Measurements from ENCODE around the gene PMPCA.
A peak's percentile ranks its signal among the peaks of the same experiment; 100 is the strongest.

The PMPCA gene, protein sequence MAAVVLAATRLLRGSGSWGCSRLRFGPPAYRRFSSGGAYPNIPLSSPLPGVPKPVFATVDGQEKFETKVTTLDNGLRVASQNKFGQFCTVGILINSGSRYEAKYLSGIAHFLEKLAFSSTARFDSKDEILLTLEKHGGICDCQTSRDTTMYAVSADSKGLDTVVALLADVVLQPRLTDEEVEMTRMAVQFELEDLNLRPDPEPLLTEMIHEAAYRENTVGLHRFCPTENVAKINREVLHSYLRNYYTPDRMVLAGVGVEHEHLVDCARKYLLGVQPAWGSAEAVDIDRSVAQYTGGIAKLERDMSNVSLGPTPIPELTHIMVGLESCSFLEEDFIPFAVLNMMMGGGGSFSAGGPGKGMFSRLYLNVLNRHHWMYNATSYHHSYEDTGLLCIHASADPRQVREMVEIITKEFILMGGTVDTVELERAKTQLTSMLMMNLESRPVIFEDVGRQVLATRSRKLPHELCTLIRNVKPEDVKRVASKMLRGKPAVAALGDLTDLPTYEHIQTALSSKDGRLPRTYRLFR

GRCh38 chr9:136410500-136411287 is at the start of gene PMPCA, which contains the start of gene ENTR1:
Gene PMPCA, plus strand, starts transcription at chr9:136410658. Its CDS starts 11 bp downstream, at chr9:136410669.
Gene ENTR1, minus strand, starts transcription at chr9:136410614. Its CDS starts 217 bp downstream, at chr9:136410397.
- Mint-ChIP-seq H3K27me3 (no peaks in the 10 kb centered on the region), H3K4me1 (peaks cover 31 to 52% of the 10 kb centered on the region in 2 donors), H3K36me3 (peaks cover 49 to 51% of the 10 kb centered on the region in 2 donors), H3K27ac (peak within 1 kb of the TSS; percentile 99), H3K4me3 (peak within 1 kb of the TSS; percentile 96 to 97), H3K9me3 (no peaks in the 10 kb centered on the region)
- peak; percentile 81 to 88 for ATAC-seq (replicated peaks)
- peak; percentile 90 for DNase-seq

GRCh38 chr9:136361047-136361753 is 49.3 kb upstream of the PMPCA start:
- peaks cover 0 to 4% of the 10 kb centered on the region in 2 donors for H3K27me3 Mint-ChIP-seq
- H3K27ac Mint-ChIP-seq = no peak overlapping the region
- no peak overlapping the region for H3K4me3 Mint-ChIP-seq
- peaks cover 16 to 28% of the 10 kb centered on the region in 2 donors for H3K36me3 Mint-ChIP-seq
- H3K9me3 Mint-ChIP-seq = no peaks in the 10 kb centered on the region
- ATAC-seq (replicated peaks) (no peak), DNase-seq (no peak)
- peaks cover 10 to 36% of the 10 kb centered on the region in 2 donors for H3K4me1 Mint-ChIP-seq

DNA sequence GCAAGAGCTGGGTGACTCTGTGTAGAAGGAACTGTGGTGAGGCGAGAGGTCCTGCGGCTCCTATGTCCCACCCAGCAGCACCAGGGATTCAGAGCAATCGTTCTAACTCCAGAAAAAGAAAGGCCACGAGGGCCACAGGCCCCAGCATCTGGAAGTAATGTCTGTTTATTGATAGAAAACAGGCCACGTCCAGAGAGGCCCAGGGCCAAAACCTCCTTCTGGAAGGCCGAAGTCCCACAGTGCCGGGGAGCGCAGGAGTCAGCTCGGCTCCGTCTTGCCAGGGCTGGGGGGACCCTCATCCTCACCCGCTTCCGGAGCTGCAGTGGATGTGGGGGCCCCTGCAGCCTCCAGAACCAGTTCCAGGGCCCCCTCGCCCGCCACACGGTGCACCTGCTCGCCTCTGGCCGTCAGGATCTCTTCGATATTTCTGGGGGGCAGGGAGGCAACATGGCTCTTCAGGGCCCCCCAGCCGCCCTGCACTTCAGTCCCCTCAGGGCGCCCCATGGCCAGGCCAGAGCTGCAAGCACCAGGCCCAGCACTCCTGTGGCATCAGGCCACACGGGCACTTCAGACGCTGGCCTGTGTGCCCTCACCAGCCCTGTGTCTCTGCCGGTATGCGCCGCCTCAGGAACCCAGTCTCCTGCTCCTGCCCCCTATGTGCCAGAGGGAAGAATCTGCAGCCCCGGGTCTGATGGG is 48.6 kb upstream of the PMPCA start:
- H3K27me3 Mint-ChIP-seq = peaks cover 0 to 6% of the 10 kb centered on the region in 2 donors
- H3K4me3 Mint-ChIP-seq = no peak overlapping the region
- no peak overlapping the region for H3K27ac Mint-ChIP-seq
- peaks cover 10 to 39% of the 10 kb centered on the region in 2 donors for H3K4me1 Mint-ChIP-seq
- ATAC-seq (replicated peaks) (no peak), DNase-seq (no peak)
- no peaks in the 10 kb centered on the region for H3K9me3 Mint-ChIP-seq
- peaks cover 13 to 29% of the 10 kb centered on the region in 2 donors for H3K36me3 Mint-ChIP-seq

- Mint-ChIP-seq H3K27ac (peak overlapping the region; percentile 96), H3K27me3 (peaks cover 0 to 6% of the 10 kb centered on the region in 2 donors), H3K9me3 (no peaks in the 10 kb centered on the region), H3K4me1 (peaks cover 10 to 39% of the 10 kb centered on the region in 2 donors), H3K4me3 (no peak overlapping the region), H3K36me3 (peaks cover 13 to 29% of the 10 kb centered on the region in 2 donors)
- ATAC-seq (replicated peaks) = no peak
- no peak for DNase-seq
Measured at GRCh38 chr9:136362450-136362784, 48.0 kb upstream of the PMPCA start.

DNA sequence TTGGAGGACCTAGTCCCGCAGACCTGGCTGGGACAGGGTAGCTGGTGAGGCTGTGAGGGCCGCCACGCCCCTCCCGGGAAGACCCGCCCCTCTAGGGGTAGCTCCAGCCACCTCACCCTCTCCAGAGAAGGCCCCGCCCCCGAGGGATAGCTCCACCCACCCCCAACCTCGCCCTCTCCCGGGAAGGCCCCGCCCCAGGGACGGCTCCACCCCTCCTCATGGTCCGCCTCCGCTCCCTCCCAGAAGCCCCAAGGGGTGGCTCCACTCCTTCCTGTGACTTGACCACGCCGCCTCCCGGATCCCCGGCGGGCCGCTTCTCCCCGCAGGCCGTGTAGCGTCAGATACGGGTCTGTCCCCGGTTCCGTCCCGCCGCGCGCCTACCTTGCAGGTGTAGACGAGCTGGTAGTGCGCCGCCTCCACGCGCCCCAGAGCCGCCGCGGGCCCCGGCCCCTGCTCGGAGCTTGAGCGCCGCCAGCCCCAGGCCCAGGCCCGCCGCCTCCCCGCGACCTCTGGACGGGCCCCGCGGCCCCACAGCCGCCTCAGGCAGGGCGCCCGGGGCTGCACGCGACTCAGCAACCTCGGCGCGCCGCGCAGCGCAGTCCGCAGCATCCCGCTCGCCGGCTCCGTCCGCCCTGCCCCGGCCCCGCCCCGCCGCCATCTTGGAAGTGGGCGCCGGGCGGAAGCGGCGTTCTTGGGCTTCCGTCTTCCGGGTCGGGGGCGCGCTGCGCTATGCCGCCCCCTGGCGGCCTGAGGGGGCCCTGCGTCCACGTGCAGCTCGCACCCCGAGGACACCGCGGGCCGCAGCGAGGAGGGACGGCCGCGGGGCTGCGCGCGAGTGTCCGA is 47.1 kb upstream of the PMPCA start, which contains the start of gene DNLZ:
Gene DNLZ (minus strand): TSS at position 639 of the 843 bp plus-strand sequence. CDS start 30 bp downstream, at position 609.
- ATAC-seq (replicated peaks) = peak; percentile 84 to 86
- H3K36me3 Mint-ChIP-seq = peaks cover 20 to 37% of the 10 kb centered on the region in 2 donors
- no peaks in the 10 kb centered on the region for H3K9me3 Mint-ChIP-seq
- peaks cover 0 to 6% of the 10 kb centered on the region in 2 donors for H3K27me3 Mint-ChIP-seq
- peak within 1 kb of the TSS; percentile 87 to 94 for H3K4me3 Mint-ChIP-seq
- peaks cover 10 to 39% of the 10 kb centered on the region in 2 donors for H3K4me1 Mint-ChIP-seq
- DNase-seq = peak; percentile 88
- H3K27ac Mint-ChIP-seq = peak within 1 kb of the TSS; percentile 96

DNA sequence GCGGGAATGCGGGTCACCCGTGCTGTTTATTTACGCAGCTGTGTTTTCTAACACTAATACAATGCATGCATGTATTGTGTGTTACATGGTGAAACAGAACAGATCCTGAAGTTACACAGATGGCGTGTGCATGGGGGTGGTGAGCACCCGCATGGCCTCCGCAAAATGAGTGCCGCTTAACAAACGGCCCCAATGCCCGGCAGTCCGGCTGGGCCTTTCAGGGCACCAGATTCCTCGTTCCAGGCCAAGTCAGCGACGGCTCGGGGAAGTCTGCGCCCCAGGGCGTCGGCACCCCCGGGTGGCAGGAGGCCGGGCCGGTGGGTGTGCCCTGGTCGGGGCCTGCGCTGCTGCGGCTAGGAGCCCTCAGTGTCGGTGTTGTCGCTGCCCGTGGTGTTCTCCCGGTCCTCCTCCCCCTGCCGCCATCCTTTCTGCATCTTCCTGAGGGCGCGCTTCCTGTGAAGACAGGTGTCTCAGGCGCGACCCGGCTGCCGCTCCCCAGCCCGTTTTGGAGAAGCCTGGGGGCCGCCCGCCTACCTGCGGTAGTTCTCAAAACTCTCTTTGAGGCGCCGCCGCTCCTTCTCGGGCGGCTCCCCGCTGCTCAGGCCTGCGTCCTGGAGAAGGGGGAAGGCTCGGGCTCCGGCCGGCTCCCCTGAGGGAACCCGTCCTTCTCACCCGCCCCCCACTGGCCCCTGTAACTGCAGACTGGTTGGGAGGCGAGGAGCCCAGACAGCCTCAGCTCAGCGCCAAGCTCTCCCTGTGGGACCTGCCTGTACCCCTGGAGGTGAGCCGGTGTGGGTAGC is 46.3 kb upstream of the PMPCA start:
- peak overlapping the region; percentile 77 for H3K27ac Mint-ChIP-seq
- H3K9me3 Mint-ChIP-seq = no peaks in the 10 kb centered on the region
- DNase-seq (no peak), ATAC-seq (replicated peaks) (peak; percentile 1 to 2)
- H3K27me3 Mint-ChIP-seq = peaks cover 0 to 6% of the 10 kb centered on the region in 2 donors
- peaks cover 19 to 34% of the 10 kb centered on the region in 2 donors for H3K36me3 Mint-ChIP-seq
- H3K4me1 Mint-ChIP-seq = peaks cover 10 to 39% of the 10 kb centered on the region in 2 donors
- peak overlapping the region; percentile 63 to 94 for H3K4me3 Mint-ChIP-seq

DNA sequence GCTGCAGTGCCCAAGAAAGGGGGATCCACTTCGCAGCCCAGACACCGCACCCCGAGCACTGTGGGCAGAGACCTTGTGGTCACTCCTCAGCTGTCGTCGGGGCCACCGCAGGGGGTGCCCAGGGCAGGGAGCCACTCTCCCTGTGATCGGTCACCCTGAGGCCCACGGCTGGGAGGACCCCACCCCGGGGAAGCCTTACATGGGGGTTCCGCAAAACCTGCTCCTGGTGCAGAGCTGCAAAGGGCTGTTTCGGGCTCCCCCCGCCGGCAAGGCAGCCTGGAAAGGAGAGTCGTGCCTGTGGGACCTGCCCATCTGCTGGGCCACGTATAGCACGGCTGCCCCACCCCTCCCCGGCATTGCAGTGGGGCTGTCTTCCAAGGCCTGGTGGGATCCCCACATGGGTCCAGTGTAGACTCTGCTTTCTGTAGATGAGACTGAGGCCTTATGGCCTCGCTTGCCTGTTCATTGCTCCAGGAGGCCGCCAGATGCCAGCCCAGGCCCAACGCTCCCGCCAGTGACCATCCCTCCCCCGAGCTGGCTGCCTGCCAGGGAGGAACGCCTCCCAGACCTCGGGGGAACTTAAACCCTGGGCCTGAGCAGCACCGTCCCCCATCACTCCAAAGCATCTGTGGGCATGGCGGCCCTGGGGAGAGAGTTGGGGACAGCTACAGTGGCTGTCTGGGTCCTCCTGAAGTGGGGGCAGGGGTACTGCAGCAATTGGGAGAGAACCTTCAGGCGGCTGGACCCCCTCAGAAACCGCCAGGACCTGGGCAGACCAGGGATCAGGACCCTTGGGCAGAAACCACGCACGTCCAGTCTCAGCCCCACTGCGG is 45.3 kb upstream of the PMPCA start:
- Mint-ChIP-seq H3K9me3 (no peaks in the 10 kb centered on the region), H3K36me3 (peaks cover 22 to 40% of the 10 kb centered on the region in 2 donors), H3K4me3 (no peak overlapping the region), H3K27me3 (peaks cover 0 to 6% of the 10 kb centered on the region in 2 donors), H3K27ac (peak overlapping the region; percentile 69), H3K4me1 (peaks cover 10 to 39% of the 10 kb centered on the region in 2 donors)
- no peak for ATAC-seq (replicated peaks)
- no peak for DNase-seq

DNA sequence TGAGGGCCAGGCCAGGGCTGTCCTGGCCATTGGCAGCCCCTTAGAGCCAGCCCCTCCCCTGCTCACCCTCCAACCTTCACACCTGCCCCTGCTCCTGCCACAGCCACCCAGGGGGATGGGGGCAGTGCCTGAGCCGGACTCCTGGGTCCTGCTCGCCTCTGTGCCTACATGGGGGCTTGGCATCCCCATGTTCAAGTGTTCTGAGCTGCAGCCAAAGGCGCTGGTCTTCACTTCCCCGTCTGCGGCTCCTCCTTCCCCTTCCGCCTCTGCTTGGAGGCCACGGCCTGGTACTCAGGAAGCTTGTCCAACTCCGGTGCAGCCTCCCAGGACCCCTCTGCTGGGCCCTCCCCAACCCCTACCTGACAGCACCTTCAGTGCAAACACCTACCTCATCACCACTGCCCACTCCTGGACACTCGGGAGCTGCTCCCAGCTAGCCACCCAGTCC is 44.7 kb upstream of the PMPCA start:
- no peak overlapping the region for H3K27ac Mint-ChIP-seq
- DNase-seq (no peak), ATAC-seq (replicated peaks) (no peak)
- no peaks in the 10 kb centered on the region for H3K9me3 Mint-ChIP-seq
- peaks cover 10 to 39% of the 10 kb centered on the region in 2 donors for H3K4me1 Mint-ChIP-seq
- peaks cover 22 to 35% of the 10 kb centered on the region in 2 donors for H3K36me3 Mint-ChIP-seq
- no peak overlapping the region for H3K4me3 Mint-ChIP-seq
- peaks cover 0 to 6% of the 10 kb centered on the region in 2 donors for H3K27me3 Mint-ChIP-seq

GRCh38 chr9:136366826-136367225 is 43.6 kb upstream of the PMPCA start:
- H3K9me3 Mint-ChIP-seq = no peaks in the 10 kb centered on the region
- no peak overlapping the region for H3K27ac Mint-ChIP-seq
- peaks cover 8 to 36% of the 10 kb centered on the region in 2 donors for H3K4me1 Mint-ChIP-seq
- no peak overlapping the region for H3K4me3 Mint-ChIP-seq
- DNase-seq = no peak
- H3K36me3 Mint-ChIP-seq = peaks cover 27 to 36% of the 10 kb centered on the region in 2 donors
- no peak for ATAC-seq (replicated peaks)
- peaks cover 0 to 6% of the 10 kb centered on the region in 2 donors for H3K27me3 Mint-ChIP-seq

GRCh38 chr9:136367296-136368145 is 42.9 kb upstream of the PMPCA start:
- DNase-seq = no peak
- H3K4me1 Mint-ChIP-seq = peaks cover 12 to 34% of the 10 kb centered on the region in 2 donors

More at GRCh38 chr9:136367296-136368145, 42.9 kb upstream of the PMPCA start:
- H3K36me3 Mint-ChIP-seq = peaks cover 29 to 37% of the 10 kb centered on the region in 2 donors
- H3K4me3 Mint-ChIP-seq = no peak overlapping the region
- no peak for ATAC-seq (replicated peaks)
- no peak overlapping the region for H3K27ac Mint-ChIP-seq
- H3K9me3 Mint-ChIP-seq = no peaks in the 10 kb centered on the region
- H3K27me3 Mint-ChIP-seq = peaks cover 0 to 6% of the 10 kb centered on the region in 2 donors
